Testis (tissue), 3 donors: Measurements from ENCODE around the gene OPCML. TPM values are rescaled to one million over a fixed set of nuclear protein-coding genes. Genes with fewer than 3 reads are reported as not detected.

Experiments
- DNase-seq: peaks from one replicate; pipeline ENCODE4 v3.0.0-alpha.2; 2019
- H3K27ac ChIP-seq, 2 donors: fragments of 200-600 bp; sonication (generic); one replicate each; pipeline ENCODE4 v1.5.1; 2019
- H3K27me3 ChIP-seq: fragments of 200-600 bp; sonication (generic); one replicate; pipeline ENCODE4 v1.5.1; 2019
- H3K36me3 ChIP-seq: fragments of 200-600 bp; sonication (generic); one replicate; pipeline ENCODE4 v1.5.1; 2017; ENCODE audit warnings: low read depth; ENCODE audit errors: missing control alignments
- H3K4me1 ChIP-seq: fragments of 200-600 bp; sonication (generic); one replicate; pipeline ENCODE4 v1.5.1; 2019
- H3K4me3 ChIP-seq, 2 donors: fragments of 200-600 bp; sonication (generic); one replicate each; pipeline ENCODE4 v1.5.1; 2017 to 2019
- H3K9me3 ChIP-seq: fragments of 200-600 bp; sonication (generic); one replicate; pipeline ENCODE4 v1.5.1; 2017
- POLR2A ChIP-seq: fragments of 450-650 bp; IDR thresholded peaks from one replicate; pipeline ENCODE4 v1.6.1; 2017; ENCODE audit warnings: antibody characterized with exemption, mild to moderate bottlenecking, moderate library complexity
- WGBS, 2 donors: methylation state at CpG; one replicate each; pipeline ENCODE4 v1.1.5; 2018; 5-methylcytosine and 5-hydroxymethylcytosine counted together
- intact Hi-C: fragments of 100-400 bp; cut with DNase I; formaldehyde crosslinking; loops from one replicate; pipeline ENCODE4 v1.15.1; 2023; ENCODE audit warnings: low total_unique reads
- polyA plus RNA-seq: library from polyadenylated mRNA; stranded (reverse); fragments of 350-450 nt; fragmentation: Illumina TruSeq; extraction: RNeasy Lipid Tissue Mini Kit (QIAGEN cat#74804); gene quantifications from one replicate; pipeline ENCODE4 v1.2.3, GENCODE V29; 2014; ENCODE audit warnings: low read depth, low replicate concordance; ENCODE audit not compliant: insufficient read depth
- total RNA-seq, 2 donors: library from RNA; depleted of rRNA; stranded (reverse); fragments of >200 nt; gene quantifications; one replicate each; pipeline ENCODE4 v1.2.3, GENCODE V29; 2016
- TF ChIP-seq, protein P1 (sequence below), 3 experiments: fragments of 450-650 bp in 2 of 3; fragments of 200-600 bp in 1 of 3; sonication (generic) in 1 of 3; IDR thresholded peaks; one replicate each; pipeline ENCODE4 v1.5.1; 2016 to 2019; ENCODE audit warnings: antibody characterized with exemption in 3 of 3, mild to moderate bottlenecking in 2 of 3, moderate library complexity in 1 of 3

Gene OPCML
- total and polyA plus RNA-seq, 3 donors from 2014 or later: 0.16 to 2.7 (median 0.62) TPM

DNA sequence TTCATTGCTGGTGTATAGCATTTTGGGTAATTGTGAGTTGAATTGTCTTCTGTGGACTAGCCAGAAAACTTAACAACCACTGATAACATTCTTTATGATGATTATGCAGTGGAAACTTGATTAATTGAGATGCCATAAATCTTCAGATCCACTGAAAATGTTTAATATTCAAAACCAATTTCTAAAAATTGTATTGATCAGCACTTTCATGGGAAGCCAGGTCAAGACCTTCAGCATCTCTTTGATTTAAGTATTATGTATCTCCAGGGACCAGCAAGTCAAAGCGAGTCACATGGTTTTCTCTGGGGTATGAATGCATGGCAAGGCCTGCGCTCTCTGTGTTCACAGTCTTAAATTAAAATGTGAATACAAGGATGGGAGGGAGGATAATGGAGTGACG lies 596.9 kb downstream of the OPCML start:
- no peaks in the 10 kb centered on the region for H3K27me3 ChIP-seq
- intact Hi-C loops: no loop called here
- H3K4me1 ChIP-seq: no peaks in the 10 kb centered on the region
- DNase-seq: no peak
- no peaks in the 10 kb centered on the region for H3K9me3 ChIP-seq
- no peaks in the 10 kb centered on the region for H3K36me3 ChIP-seq
- no peak for TF ChIP-seq POLR2A
- 94 to 95% methylated on average over 3 of the region's 3 CpGs for WGBS, 2 donors
- no peak overlapping the region for H3K4me3 ChIP-seq
- no peak overlapping the region for H3K27ac ChIP-seq

DNA sequence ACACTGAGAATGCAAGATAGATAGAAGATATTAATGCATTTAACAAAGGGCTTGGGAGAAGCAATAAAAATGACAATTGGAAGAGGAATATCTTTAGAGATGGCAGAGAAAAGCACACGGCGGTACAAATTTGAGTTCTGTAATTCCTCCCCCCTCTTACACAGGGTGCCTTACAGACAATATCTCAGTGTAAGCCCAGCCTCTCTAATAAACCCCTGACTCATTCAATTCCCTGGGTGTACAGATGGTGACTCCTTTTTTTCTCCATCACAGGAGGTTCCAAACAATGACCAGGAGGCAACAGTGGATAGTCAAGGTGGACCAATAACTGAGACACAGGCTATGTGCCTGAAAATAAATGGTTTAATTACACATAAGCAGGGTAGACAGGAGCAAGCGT lies 598.6 kb downstream of the OPCML start:
- H3K9me3 ChIP-seq: no peaks in the 10 kb centered on the region
- H3K27ac ChIP-seq: no peak overlapping the region
- TF ChIP-seq POLR2A: no peak
- TF ChIP-seq, protein P1, sequence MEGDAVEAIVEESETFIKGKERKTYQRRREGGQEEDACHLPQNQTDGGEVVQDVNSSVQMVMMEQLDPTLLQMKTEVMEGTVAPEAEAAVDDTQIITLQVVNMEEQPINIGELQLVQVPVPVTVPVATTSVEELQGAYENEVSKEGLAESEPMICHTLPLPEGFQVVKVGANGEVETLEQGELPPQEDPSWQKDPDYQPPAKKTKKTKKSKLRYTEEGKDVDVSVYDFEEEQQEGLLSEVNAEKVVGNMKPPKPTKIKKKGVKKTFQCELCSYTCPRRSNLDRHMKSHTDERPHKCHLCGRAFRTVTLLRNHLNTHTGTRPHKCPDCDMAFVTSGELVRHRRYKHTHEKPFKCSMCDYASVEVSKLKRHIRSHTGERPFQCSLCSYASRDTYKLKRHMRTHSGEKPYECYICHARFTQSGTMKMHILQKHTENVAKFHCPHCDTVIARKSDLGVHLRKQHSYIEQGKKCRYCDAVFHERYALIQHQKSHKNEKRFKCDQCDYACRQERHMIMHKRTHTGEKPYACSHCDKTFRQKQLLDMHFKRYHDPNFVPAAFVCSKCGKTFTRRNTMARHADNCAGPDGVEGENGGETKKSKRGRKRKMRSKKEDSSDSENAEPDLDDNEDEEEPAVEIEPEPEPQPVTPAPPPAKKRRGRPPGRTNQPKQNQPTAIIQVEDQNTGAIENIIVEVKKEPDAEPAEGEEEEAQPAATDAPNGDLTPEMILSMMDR (IDR thresholded peaks at IDR 0.05): no peak
- H3K4me1 ChIP-seq: no peaks in the 10 kb centered on the region
- 88 to 99% methylated on average over 3 of the region's 3 CpGs for WGBS, 2 donors
- no peaks in the 10 kb centered on the region for H3K27me3 ChIP-seq
- no peak overlapping the region for H3K4me3 ChIP-seq
- no peaks in the 10 kb centered on the region for H3K36me3 ChIP-seq
- no peak for DNase-seq
- intact Hi-C loops: no loop called here

DNA sequence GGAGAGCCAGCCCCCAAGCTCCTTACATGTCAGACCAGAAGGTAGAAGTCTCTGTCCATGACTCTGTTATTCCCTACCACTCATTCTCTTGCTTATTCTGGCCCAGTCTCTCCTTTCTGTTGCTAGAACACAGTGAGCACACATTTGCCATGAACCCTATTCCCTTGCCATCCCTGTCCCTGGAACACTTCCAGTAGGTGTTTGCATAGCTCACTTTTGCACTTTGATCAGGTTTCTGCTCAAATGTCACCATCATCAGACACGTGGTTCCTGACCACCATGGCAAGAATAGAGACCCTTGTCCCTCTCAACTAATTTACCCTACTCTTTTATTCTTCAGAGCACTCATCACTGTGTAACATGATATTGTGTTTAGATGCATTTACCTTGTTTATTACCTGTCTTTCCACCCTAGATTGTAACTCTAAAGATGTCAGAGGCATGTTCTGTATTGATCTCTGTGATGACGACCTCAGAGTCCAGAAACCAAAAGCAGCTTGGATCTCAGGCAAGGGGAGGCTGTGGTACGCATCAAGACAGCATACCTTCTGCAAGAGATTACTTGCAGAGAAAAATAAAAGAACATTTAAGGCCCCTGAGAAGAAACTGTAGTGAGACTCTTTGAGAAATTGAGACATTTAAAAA lies 606.4 kb downstream of the OPCML start:
- Histone ChIP-seq H3K4me3 (no peak overlapping the region), H3K4me1 (no peaks in the 10 kb centered on the region), H3K9me3 (no peaks in the 10 kb centered on the region), H3K27me3 (no peaks in the 10 kb centered on the region), H3K27ac (no peak overlapping the region), H3K36me3 (no peaks in the 10 kb centered on the region)
- TF ChIP-seq, protein P1 (IDR thresholded peaks at IDR 0.05): no peak
- TF ChIP-seq POLR2A: no peak
- DNase-seq: no peak
- intact Hi-C loops: no loop called here
- WGBS, 2 donors: 80 to 89% methylated on average over 3 of the region's 3 CpGs

DNA sequence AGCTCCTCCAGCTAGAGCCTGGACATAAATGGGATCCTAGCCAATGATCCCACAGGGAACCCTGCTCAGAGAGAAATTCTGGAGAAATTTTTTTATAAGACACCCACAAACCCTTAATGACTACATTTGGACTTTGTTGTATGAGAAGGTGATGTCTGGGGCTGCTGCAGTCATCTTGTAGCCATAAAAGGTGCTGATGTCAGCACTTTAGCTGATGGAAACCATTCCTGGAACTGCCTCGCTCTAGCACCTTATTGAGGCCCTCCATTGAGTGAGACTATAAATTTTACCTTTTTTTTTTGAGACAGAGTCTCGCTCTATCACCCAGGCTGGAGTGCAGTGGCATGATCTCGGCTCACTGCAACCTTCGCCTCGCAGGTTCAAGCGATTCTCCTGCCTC lies 610.7 kb downstream of the OPCML start:
- Histone ChIP-seq H3K9me3 (no peaks in the 10 kb centered on the region), H3K27ac (no peak overlapping the region), H3K27me3 (no peaks in the 10 kb centered on the region), H3K4me1 (no peaks in the 10 kb centered on the region), H3K36me3 (no peaks in the 10 kb centered on the region), H3K4me3 (no peak overlapping the region)
- DNase-seq: no peak
- no peak for TF ChIP-seq POLR2A
- TF ChIP-seq, protein P1 (IDR thresholded peaks at IDR 0.05): no peak
- intact Hi-C loops: no loop called here
- 93 to 97% methylated on average over 6 of the region's 6 CpGs for WGBS, 2 donors

DNA sequence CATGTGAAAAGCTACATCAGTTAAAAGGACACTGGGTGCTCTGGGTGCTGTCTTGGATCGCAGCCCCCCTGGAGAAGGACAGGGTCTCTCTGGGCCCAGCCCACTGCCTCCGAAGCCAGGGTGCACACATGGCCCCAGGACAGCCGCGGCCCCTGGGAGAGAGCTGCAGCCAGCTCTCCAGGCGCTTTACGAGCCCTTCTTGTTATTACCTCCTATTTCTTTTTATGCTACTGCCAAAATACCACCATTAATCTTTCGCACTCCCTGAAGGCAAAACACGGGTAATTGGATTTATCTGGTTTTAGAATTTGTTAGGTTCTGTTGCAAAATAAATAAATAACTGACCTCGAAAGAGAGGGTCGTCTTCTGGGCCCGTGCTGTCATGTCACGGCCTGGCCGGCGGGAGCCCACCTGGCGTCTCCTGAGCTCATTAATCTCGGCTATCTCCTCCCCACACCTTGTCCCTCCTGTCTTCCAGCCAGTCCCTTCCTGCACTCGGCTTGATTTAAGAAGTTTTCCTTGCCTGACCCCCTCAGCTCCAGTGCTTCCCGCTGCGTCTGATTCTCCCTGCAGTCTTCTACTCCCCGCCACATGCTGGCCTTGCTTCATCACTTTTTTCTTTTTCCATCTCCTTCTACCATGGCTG lies 611.7 kb downstream of the OPCML start:
- Histone ChIP-seq H3K27me3 (no peaks in the 10 kb centered on the region), H3K9me3 (no peaks in the 10 kb centered on the region), H3K4me3 (no peak overlapping the region), H3K36me3 (no peaks in the 10 kb centered on the region), H3K27ac (no peak overlapping the region), H3K4me1 (no peaks in the 10 kb centered on the region)
- 50 to 70% methylated on average over 20 of the region's 20 CpGs for WGBS, 2 donors
- TF ChIP-seq POLR2A: no peak
- TF ChIP-seq, protein P1 (IDR thresholded peaks at IDR 0.05): no peak
- DNase-seq: no peak
- intact Hi-C loops: no loop called here
